Measurements from ENCODE around the gene GDI2. TPM values are rescaled to one million over a fixed set of nuclear protein-coding genes. Genes with fewer than 3 reads are reported as not detected.
"Not testable (repeated sequence)": the region's sequence is repeated elsewhere in the genome, so short reads cannot be mapped to it uniquely, and the experiment has no call there.

The GDI2 gene
- total RNA-seq, 2 experiments from 2014 or later = 78.1 to 82.3 TPM

- Mint-ChIP-seq H3K27ac (no peak overlapping the region), H3K9me3 (no peaks in the 10 kb centered on the region), H3K27me3 (no peaks in the 10 kb centered on the region), H3K36me3 (ENCODE audit: low read depth) (no peaks in the 10 kb centered on the region), H3K4me1 (ENCODE audit: low read depth) (no peaks in the 10 kb centered on the region), H3K4me3 (no peak overlapping the region)
- Histone ChIP-seq H3K27ac (ENCODE audit: low read depth in 1 of 2, low read length in 2 of 2) (no peak overlapping the region), H3K9me3 (ENCODE audit: control insufficient read depth in 1 of 2, insufficient read depth in 1 of 2, low read length in 2 of 2) (no peaks in the 10 kb centered on the region), H3K27me3 (ENCODE audit: control insufficient read depth in 1 of 2, insufficient read depth in 2 of 2, low read length in 2 of 2) (no peaks in the 10 kb centered on the region), H3K4me1 (ENCODE audit: insufficient read depth, low read length) (no peaks in the 10 kb centered on the region), H3K4me3 (ENCODE audit: low read length) (no peak overlapping the region), H3K36me3 (ENCODE audit: insufficient read depth, low read length) (no peaks in the 10 kb centered on the region)
- intact Hi-C loops (cut with DNase I, micrococcal nuclease) = no loop called here
- POLR2A ChIA-PET = no interaction called here
- ATAC-seq (ENCODE audit: poor library complexity) = no peak
- no peak for TF ChIP-seq CTCF (IDR thresholded peaks at IDR 0.05)
- DNase-seq = no peak
- CTCF ChIA-PET = no interaction called here
These were observed 15.5 kb upstream of the GDI2 start for GRCh38 chr10:5828725-5829124.

GRCh38 chr10:5827841-5828240 lies 14.6 kb upstream of the GDI2 start:
- intact Hi-C loops (cut with DNase I, micrococcal nuclease) = no loop called here
- H3K27me3 ChIP-seq (ENCODE audit: control insufficient read depth in 1 of 2, insufficient read depth in 2 of 2, low read length in 2 of 2) = no peaks in the 10 kb centered on the region
- Mint-ChIP-seq H3K36me3 (ENCODE audit: low read depth) (no peaks in the 10 kb centered on the region), H3K9me3 (no peaks in the 10 kb centered on the region), H3K4me3 (no peak overlapping the region), H3K27me3 (no peaks in the 10 kb centered on the region), H3K4me1 (ENCODE audit: low read depth) (no peaks in the 10 kb centered on the region), H3K27ac (no peak overlapping the region)
- ATAC-seq (ENCODE audit: poor library complexity) = no peak
- H3K4me1 ChIP-seq (ENCODE audit: insufficient read depth, low read length) = no peaks in the 10 kb centered on the region
- ChIA-PET CTCF (no interaction called here), POLR2A (no interaction called here)
- H3K27ac ChIP-seq (ENCODE audit: low read depth in 1 of 2, low read length in 2 of 2) = no peak overlapping the region
- H3K9me3 ChIP-seq (ENCODE audit: control insufficient read depth in 1 of 2, insufficient read depth in 1 of 2, low read length in 2 of 2) = no peaks in the 10 kb centered on the region
- no peaks in the 10 kb centered on the region for H3K36me3 ChIP-seq (ENCODE audit: insufficient read depth, low read length)
- no peak overlapping the region for H3K4me3 ChIP-seq (ENCODE audit: low read length)
- TF ChIP-seq CTCF (IDR thresholded peaks at IDR 0.05) = no peak
- DNase-seq = no peak

GRCh38 chr10:5826511-5826910 lies 13.3 kb upstream of the GDI2 start:
- H3K9me3 ChIP-seq (ENCODE audit: control insufficient read depth in 1 of 2, insufficient read depth in 1 of 2, low read length in 2 of 2); ATAC-seq (ENCODE audit: poor library complexity); H3K4me3 Mint-ChIP-seq; DNase-seq; intact Hi-C loops (cut with DNase I, micrococcal nuclease); CTCF ChIA-PET; H3K27me3 ChIP-seq (ENCODE audit: control insufficient read depth in 1 of 2, insufficient read depth in 2 of 2, low read length in 2 of 2); H3K4me1 ChIP-seq (ENCODE audit: insufficient read depth, low read length); H3K27ac Mint-ChIP-seq; POLR2A ChIA-PET; H3K27me3 Mint-ChIP-seq; H3K27ac ChIP-seq (ENCODE audit: low read depth in 1 of 2, low read length in 2 of 2); H3K4me1 Mint-ChIP-seq (ENCODE audit: low read depth); H3K9me3 Mint-ChIP-seq; H3K36me3 Mint-ChIP-seq (ENCODE audit: low read depth); H3K36me3 ChIP-seq (ENCODE audit: insufficient read depth, low read length); H3K4me3 ChIP-seq (ENCODE audit: low read length): not testable (repeated sequence)

- intact Hi-C loops (cut with DNase I, micrococcal nuclease) = loop anchor here in 1 of 2 experiments (5.0 kb wide), 1 partner anchor 268 kb away; the partner anchor contains the start of gene RBM17
- POLR2A ChIA-PET = interaction anchor here (0.7 kb wide), 1 partner anchor 196 kb away, joined by 3 read pairs; no protein-coding TSS in a partner anchor
- CTCF ChIA-PET = no interaction called here
- Mint-ChIP-seq H3K27me3 (no peaks in the 10 kb centered on the region), H3K4me3 (no peak overlapping the region), H3K4me1 (ENCODE audit: low read depth) (peaks cover 29% of the 10 kb centered on the region), H3K9me3 (no peaks in the 10 kb centered on the region), H3K36me3 (ENCODE audit: low read depth) (peaks cover 3% of the 10 kb centered on the region), H3K27ac (no peak overlapping the region)
- DNase-seq = no peak
- Histone ChIP-seq H3K9me3 (ENCODE audit: control insufficient read depth in 1 of 2, insufficient read depth in 1 of 2, low read length in 2 of 2) (no peaks in the 10 kb centered on the region), H3K27ac (ENCODE audit: low read depth in 1 of 2, low read length in 2 of 2) (no peak overlapping the region), H3K36me3 (ENCODE audit: insufficient read depth, low read length) (no peaks in the 10 kb centered on the region), H3K4me1 (ENCODE audit: insufficient read depth, low read length) (peaks cover 25% of the 10 kb centered on the region), H3K4me3 (ENCODE audit: low read length) (no peak overlapping the region), H3K27me3 (ENCODE audit: control insufficient read depth in 1 of 2, insufficient read depth in 2 of 2, low read length in 2 of 2) (no peaks in the 10 kb centered on the region)
- no peak for ATAC-seq (ENCODE audit: poor library complexity)
- TF ChIP-seq CTCF (IDR thresholded peaks at IDR 0.05) = no peak
These were observed 5.7 kb upstream of the GDI2 start for GRCh38 chr10:5818894-5819293.

Data from CD4-positive, alpha-beta T cell (primary cell).